ENCODE measurements around the gene BICRA. TPM values are rescaled to one million over a fixed set of nuclear protein-coding genes. Genes with fewer than 3 reads are reported as not detected.

The BICRA gene
- total and polyA plus RNA-seq, 4 donors = 2.7 to 24.4 (median 11.9) TPM

GRCh38 chr19:47749326-47749725 lies 140.4 kb downstream of the BICRA start:
- H3K4me1 ChIP-seq (ENCODE audit: control insufficient read depth, insufficient read depth, low read length) = peaks cover 17% of the 10 kb centered on the region
- no peaks in the 10 kb centered on the region for H3K27me3 ChIP-seq (ENCODE audit: control insufficient read depth, insufficient read depth, low read length)
- H3K9me3 ChIP-seq (ENCODE audit: control insufficient read depth, insufficient read depth, low read length) = no peaks in the 10 kb centered on the region
- WGBS (ENCODE audit: insufficient coverage) = 92% methylated on average over 3 of the region's 3 CpGs
- no peak for DNase-seq (ENCODE audit: low read depth in 4 of 6, low spot score in 6 of 6)
- H3K27ac ChIP-seq (ENCODE audit: low read depth, low read length) = no peak overlapping the region
- H3K4me3 ChIP-seq (ENCODE audit: low read depth, low read length) = no peak overlapping the region
- H3K36me3 ChIP-seq (ENCODE audit: control insufficient read depth, insufficient read depth, low read length) = peaks cover 70% of the 10 kb centered on the region

GRCh38 chr19:47750752-47751151 lies 141.8 kb downstream of the BICRA start:
- WGBS (ENCODE audit: insufficient coverage) = 95% methylated on average over 18 of the region's 18 CpGs
- no peak overlapping the region for H3K27ac ChIP-seq (ENCODE audit: low read depth, low read length)

GRCh38 chr19:47752440-47753211 lies 143.7 kb downstream of the BICRA start:
- H3K4me3 ChIP-seq (ENCODE audit: low read depth, low read length) = no peak overlapping the region
- no peaks in the 10 kb centered on the region for H3K4me1 ChIP-seq (ENCODE audit: control insufficient read depth, insufficient read depth, low read length)
- peaks cover 96% of the 10 kb centered on the region for H3K36me3 ChIP-seq (ENCODE audit: control insufficient read depth, insufficient read depth, low read length)
- no peaks in the 10 kb centered on the region for H3K27me3 ChIP-seq (ENCODE audit: control insufficient read depth, insufficient read depth, low read length)
- no peak overlapping the region for H3K27ac ChIP-seq (ENCODE audit: low read depth, low read length)
- WGBS (ENCODE audit: insufficient coverage) = 93% methylated on average over 25 of the region's 27 CpGs
- DNase-seq (ENCODE audit: low read depth in 4 of 6, low spot score in 6 of 6) = no peak
- no peaks in the 10 kb centered on the region for H3K9me3 ChIP-seq (ENCODE audit: control insufficient read depth, insufficient read depth, low read length)

More at GRCh38 chr19:47750752-47751151, 141.8 kb downstream of the BICRA start:
- Histone ChIP-seq H3K9me3 (ENCODE audit: control insufficient read depth, insufficient read depth, low read length) (no peaks in the 10 kb centered on the region), H3K4me3 (ENCODE audit: low read depth, low read length) (no peak overlapping the region), H3K27me3 (ENCODE audit: control insufficient read depth, insufficient read depth, low read length) (no peaks in the 10 kb centered on the region), H3K4me1 (ENCODE audit: control insufficient read depth, insufficient read depth, low read length) (peaks cover 10% of the 10 kb centered on the region), H3K36me3 (ENCODE audit: control insufficient read depth, insufficient read depth, low read length) (peaks cover 85% of the 10 kb centered on the region)
- no peak for DNase-seq (ENCODE audit: low read depth in 4 of 6, low spot score in 6 of 6)

Small RNA genes within 50 kb of the gene (small RNA-seq; reads per million reads assigned to genes)
- not detected for gene RN7SL322P (ENCODE audit: low replicate concordance)

Other genes with a start within 250 kb of the BICRA start
- 10 to 100 TPM; 35.4 to 48.1 TPM for gene MEIS3, start 189.6 kb upstream of the BICRA start, total RNA-seq
- 100 to 1,000 TPM; 115 to 117 TPM for gene MEIS3, start 189.6 kb upstream of the BICRA start, polyA plus RNA-seq (ENCODE audit: insufficient read length in 2 of 2)
- 10 to 100 TPM in 1 of 2 donors, 1 to 10 TPM in 1; 3.2 to 22.9 TPM for gene SLC8A2, start 137.2 kb upstream of the BICRA start, total RNA-seq
- 10 to 100 TPM; 24.0 to 37.5 TPM for gene SLC8A2, start 137.2 kb upstream of the BICRA start, polyA plus RNA-seq (ENCODE audit: insufficient read length in 2 of 2)
- gene KPTN, start 124.9 kb upstream of the BICRA start, total RNA-seq = 1 to 10 TPM; 7.1 to 9.8 TPM
- 10 to 100 TPM; 25.2 to 29.0 TPM for gene KPTN, start 124.9 kb upstream of the BICRA start, polyA plus RNA-seq (ENCODE audit: insufficient read length in 2 of 2)
- gene NAPA, start 94.1 kb upstream of the BICRA start, total RNA-seq = 10 to 100 TPM; 60.6 to 69.6 TPM
- 100 to 1,000 TPM; 192 to 203 TPM for gene NAPA, start 94.1 kb upstream of the BICRA start, polyA plus RNA-seq (ENCODE audit: insufficient read length in 2 of 2)
- under 1 TPM; 0.22 to 0.50 TPM for gene ZNF541, start 36.0 kb upstream of the BICRA start, total RNA-seq
- under 1 TPM; 0.41 to 0.59 TPM for gene ZNF541, start 36.0 kb upstream of the BICRA start, polyA plus RNA-seq (ENCODE audit: insufficient read length in 2 of 2)
- gene EHD2, start 104.3 kb downstream of the BICRA start, total RNA-seq = 10 to 100 TPM; 17.1 to 23.5 TPM
- 10 to 100 TPM; 16.0 to 26.4 TPM for gene EHD2, start 104.3 kb downstream of the BICRA start, polyA plus RNA-seq (ENCODE audit: insufficient read length in 2 of 2)
- 100 to 1,000 TPM in 1 of 2 donors, 10 to 100 TPM in 1; 34.6 to 126 TPM for gene NOP53, start 136.4 kb downstream of the BICRA start, total RNA-seq
- 100 to 1,000 TPM; 213 to 224 TPM for gene NOP53, start 136.4 kb downstream of the BICRA start, polyA plus RNA-seq (ENCODE audit: insufficient read length in 2 of 2)
- gene SELENOW, start 169.6 kb downstream of the BICRA start, total RNA-seq = 100 to 1,000 TPM; 329 to 692 TPM
- gene SELENOW, start 169.6 kb downstream of the BICRA start, polyA plus RNA-seq (ENCODE audit: insufficient read length in 2 of 2) = 100 to 1,000 TPM; 639 to 641 TPM
- not detected for gene TPRX1, start 195.4 kb downstream of the BICRA start, total RNA-seq
- gene TPRX1, start 195.4 kb downstream of the BICRA start, polyA plus RNA-seq (ENCODE audit: insufficient read length in 2 of 2) = not detected
- gene CRX, start 212.8 kb downstream of the BICRA start, total RNA-seq = under 1 TPM in 1 of 2 donors, not detected in 1; 0.17 TPM
- under 1 TPM in 1 of 2 donors, not detected in 1; 0.18 TPM for gene CRX, start 212.8 kb downstream of the BICRA start, polyA plus RNA-seq (ENCODE audit: insufficient read length in 2 of 2)